Motor neuron (in vitro differentiated cells): ENCODE measurements around the gene AGAP1. TPM values are rescaled to one million over a fixed set of nuclear protein-coding genes. Genes with fewer than 3 reads are reported as not detected.

Experiments
- ATAC-seq, 8 experiments: fragments of 200-7000 bp; cut with Tn5 transposase; replicated peaks in 6 of 8; 2 replicates each; pipeline ENCODE4 v1.8.0; 2021; ENCODE audit warnings: mild to moderate bottlenecking in 8 of 8, moderate library complexity in 8 of 8
- H3K27ac ChIP-seq, 2 donors: fragments of 250-450 bp; sonication (Bioruptor Pico); 2 replicates each; pipeline ENCODE4 v1.9.0; 2021; ENCODE audit warnings: antibody characterized with exemption in 2 of 2, mild to moderate bottlenecking in 2 of 2, moderate library complexity in 1 of 2
- H3K4me1 ChIP-seq, 2 donors: fragments of 250-450 bp; sonication (Bioruptor Pico); replicated peaks in 1 of 2; 2 replicates each; pipeline ENCODE4 v1.6.1; 2021; ENCODE audit warnings: antibody characterized with exemption in 2 of 2, mild to moderate bottlenecking in 2 of 2, moderate library complexity in 1 of 2
- H3K4me3 ChIP-seq, 5 donors: fragments of 250-450 bp; sonication (Bioruptor Pico); 2 replicates each; pipeline ENCODE4 v1.9.0; 2021; ENCODE audit warnings: antibody characterized with exemption in 5 of 5, mild to moderate bottlenecking in 5 of 5, moderate library complexity in 4 of 5
- WGBS, 10 experiments: fragments of 450-650 bp; shearing (Covaris generic); methylation state at CpG; one replicate each; pipeline ENCODE4 v1.0.0; 2022; 5-methylcytosine and 5-hydroxymethylcytosine counted together
- in situ Hi-C, 9 experiments: fragments of 400-800 bp; cut with MboI; loops; one replicate each; pipeline ENCODE4 v1.15.0; 2021; ENCODE audit warnings: low sequenced_read_pairs in 9 of 9, low pct_unique_long_range_greater_than_20kb in 2 of 9; ENCODE audit not compliant: unreplicated experiment in 9 of 9
- total RNA-seq, 8 experiments: library from RNA; unstranded; fragments of 300-600 nt; gene quantifications; 2 replicates each; pipeline versions ENCODE4 v1.2.3 to v1.2.4, GENCODE V29; 2022

The AGAP1 gene
- total RNA-seq, 8 experiments from 2014 or later: 5.9 to 51.1 (median 34.3) TPM

DNA sequence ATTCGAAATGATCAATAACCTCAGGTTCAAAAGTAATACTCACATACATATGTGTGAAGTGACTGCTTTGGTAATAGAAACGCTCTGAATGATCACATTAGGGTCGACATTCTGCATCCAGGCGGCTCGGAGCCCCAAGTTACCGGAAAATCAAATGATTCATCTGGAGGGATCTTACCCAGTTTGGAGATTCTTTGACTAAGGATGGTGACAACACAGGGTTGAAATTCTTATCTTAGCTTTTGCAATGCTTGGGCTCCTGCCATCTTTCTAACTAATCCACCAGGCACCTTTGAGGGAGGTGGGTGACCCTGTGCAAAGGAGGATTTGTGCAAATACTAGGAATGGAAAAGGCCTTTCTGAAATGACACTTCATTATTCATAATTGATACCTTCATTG, 663.5 kb downstream of the AGAP1 start:
- H3K27ac ChIP-seq: no peak overlapping the region
- no peak for ATAC-seq
- 43 to 100% (median 87%) methylated on average over 1 to 6 of the region's 6 CpGs; no CpG with 5 or more reads in 2 of the 10 experiments for WGBS, 10 experiments
- H3K4me1 ChIP-seq: peaks cover 36 to 39% of the 10 kb centered on the region in 2 donors
- in situ Hi-C loops: no loop called here
- H3K4me3 ChIP-seq: no peak overlapping the region

DNA sequence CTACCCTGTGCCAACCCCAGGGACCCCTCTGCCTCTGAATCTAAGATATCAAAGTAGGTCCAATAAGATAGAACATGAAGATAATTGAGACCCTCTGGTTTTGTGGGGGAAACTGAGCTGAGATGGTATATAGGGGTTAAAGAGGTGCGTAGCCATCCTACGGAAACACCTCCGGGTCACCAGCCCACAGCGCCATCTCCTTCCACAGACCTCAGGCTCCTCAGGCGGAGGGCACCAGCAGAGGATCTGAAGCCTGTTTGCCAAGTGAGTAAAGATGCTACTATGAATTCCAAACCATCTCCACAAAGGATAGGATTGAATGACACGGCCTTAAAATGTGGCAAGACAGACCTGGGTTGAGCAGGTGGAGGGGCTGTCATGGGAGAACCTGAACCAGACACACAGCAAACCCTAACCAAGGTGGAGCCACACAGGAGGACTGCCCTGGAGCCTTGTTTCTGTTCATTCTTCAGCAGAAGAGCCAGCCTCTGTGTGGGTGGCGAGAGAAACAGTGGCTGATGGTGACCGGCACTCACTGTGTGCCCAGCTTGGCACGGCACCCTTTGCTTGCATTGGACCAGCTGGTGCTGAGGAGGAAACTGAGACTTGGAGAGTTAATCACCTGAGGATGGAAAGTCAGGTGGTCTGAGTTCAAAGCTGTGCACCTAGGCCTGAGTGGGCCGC, 664.1 kb downstream of the AGAP1 start:
- no peak overlapping the region for H3K4me3 ChIP-seq
- peaks cover 40 to 43% of the 10 kb centered on the region in 2 donors for H3K4me1 ChIP-seq
- no peak for ATAC-seq
- 70 to 100% (median 94%) methylated on average over 1 to 7 of the region's 10 CpGs; no CpG with 5 or more reads in 2 of the 10 experiments for WGBS, 10 experiments
- no peak overlapping the region for H3K27ac ChIP-seq
- in situ Hi-C loops: no loop called here

DNA sequence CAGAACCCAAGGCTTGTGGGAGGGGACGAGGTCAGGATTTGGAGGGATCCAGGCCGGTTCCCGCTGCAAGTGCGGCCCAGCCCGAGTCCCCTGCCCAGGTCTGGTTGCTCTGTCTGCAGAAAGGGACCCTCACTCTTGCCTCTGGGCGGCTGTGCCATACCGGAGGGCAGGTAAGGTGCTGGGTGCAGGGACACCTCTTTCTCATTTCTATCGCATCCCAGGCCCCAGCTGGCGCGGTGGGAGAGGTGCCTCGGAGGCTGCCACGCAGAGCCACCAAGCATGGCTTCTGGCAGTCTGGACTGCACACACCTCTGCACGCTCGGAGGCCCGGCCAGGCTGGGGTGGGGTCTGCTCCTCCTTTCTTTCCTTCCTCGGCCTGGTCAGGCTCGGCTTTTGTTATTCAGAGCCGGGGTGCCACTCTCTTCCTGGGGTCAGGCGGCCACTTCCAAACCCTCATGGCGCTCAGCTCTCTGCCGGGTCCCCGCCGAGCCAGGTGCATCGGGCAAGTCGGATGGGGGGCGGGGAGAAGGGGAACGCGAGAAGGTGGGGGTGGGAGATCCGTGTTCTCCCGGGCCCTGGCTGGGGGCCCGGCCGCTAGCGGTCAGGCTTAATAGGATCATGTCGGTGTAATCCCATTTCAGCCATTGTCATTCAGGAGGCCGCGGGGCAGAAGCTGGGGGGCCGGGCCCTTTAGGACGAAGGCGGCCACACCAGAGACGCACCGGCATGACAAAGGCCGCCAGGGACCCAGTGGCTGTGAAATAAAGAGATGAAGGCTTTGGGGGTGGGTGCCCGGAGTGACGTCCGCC, 665.3 kb downstream of the AGAP1 start:
- no peak for ATAC-seq
- H3K27ac ChIP-seq: no peak overlapping the region
- in situ Hi-C loops: no loop called here
- 33 to 73% (median 53%) methylated on average over 2 to 7 of the region's 45 CpGs; no CpG with 5 or more reads in 6 of the 10 experiments for WGBS, 10 experiments
- no peak overlapping the region for H3K4me3 ChIP-seq
- peaks cover 52 to 55% of the 10 kb centered on the region in 2 donors for H3K4me1 ChIP-seq

DNA sequence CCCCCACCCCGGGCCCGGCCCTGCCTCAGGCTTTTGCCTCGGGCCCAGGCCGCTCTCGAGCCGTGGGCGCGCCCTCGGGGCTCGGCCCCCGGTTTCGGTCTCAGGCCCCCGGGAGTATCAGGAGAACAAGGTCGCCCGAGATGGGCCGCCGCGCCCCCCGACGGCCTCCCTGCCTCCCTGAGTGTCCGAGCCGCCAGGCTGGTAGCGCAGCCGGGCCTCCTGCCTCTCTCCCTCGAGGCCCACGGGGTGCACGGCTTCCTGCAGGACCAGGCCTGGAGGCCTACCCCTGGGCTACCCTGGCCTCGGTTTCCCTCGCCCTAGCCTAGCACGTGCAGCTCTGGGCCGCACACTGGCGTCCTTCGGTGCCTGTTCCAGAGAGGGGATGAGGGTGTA, 665.9 kb downstream of the AGAP1 start:
- in situ Hi-C loops: no loop called here

DNA sequence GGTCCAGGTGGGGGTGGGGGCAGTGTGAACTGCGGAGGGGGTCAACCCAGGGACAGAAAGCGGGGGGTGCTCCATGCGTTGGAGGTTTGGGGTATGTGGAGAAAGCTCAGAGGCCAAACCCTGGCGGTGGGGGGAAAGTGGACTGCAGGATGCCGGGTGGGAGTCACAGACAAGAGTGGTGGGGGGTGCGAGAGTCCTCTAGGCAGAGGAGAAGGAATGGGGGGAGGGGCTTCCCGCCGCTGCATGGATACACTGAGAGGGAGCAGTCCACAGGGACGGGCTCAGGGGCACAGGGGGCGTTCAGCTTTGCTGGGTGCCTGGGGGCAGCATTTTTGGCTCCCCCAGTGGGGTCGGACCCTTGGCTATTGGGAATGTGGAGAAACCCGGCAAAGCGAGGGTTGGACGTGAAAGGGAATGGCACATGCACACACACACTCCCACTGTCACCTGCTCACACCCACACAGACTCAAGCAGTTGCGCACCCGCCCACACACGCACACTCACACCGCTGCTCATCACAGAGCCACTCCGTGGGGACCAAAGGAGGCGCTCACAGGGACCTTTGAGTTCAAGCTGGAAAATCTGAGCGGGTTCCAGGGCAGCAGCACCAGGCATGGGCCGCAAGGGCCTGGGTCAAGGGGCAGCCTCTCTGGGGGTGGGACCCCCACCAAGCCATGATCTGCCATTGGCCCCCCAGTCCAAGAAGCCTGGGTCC, 666.7 kb downstream of the AGAP1 start:
- Histone ChIP-seq H3K4me1 (peaks cover 62 to 65% of the 10 kb centered on the region in 2 donors), H3K27ac (peak overlapping the region in 1 of 2 donors; percentile 17), H3K4me3 (no peak overlapping the region)
- no peak for ATAC-seq
- in situ Hi-C loops: no loop called here
- WGBS, 10 experiments: 0 to 100% methylated on average over 1 to 2 of the region's 22 CpGs; no CpG with 5 or more reads in 8 of the 10 experiments

More for the DNA sequence above, 665.9 kb downstream of the AGAP1 start:
- Histone ChIP-seq H3K4me3 (no peak overlapping the region), H3K4me1 (peaks cover 56 to 59% of the 10 kb centered on the region in 2 donors), H3K27ac (no peak overlapping the region)
- ATAC-seq: no peak
- WGBS, 10 experiments: no CpG with 5 or more reads among the region's 33 CpGs

DNA sequence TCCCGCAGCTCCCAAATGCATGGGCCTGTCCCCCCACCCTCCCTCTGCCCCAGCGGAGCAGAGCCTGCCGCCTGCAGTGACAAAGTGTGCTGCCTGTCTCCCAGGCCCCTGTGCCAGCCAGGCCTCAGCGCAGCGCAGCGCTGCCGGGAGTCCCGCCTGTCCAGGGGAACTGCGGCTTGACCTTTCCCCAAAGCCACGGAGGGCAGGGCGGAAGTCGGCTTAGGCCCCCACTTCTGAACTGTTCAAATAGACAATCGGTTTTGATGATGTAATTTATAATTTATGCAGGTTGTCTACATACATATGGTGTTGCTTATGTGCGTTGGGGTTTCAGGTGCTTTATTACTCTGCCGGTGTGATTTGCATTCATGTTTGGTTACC, 667.2 kb downstream of the AGAP1 start:
- ATAC-seq: no peak
- no peak overlapping the region for H3K4me3 ChIP-seq
- WGBS, 10 experiments: 38 to 80% (median 50%) methylated on average over 1 to 14 of the region's 15 CpGs; no CpG with 5 or more reads in 6 of the 10 experiments
- H3K4me1 ChIP-seq: peaks cover 65% of the 10 kb centered on the region in 2 donors
- H3K27ac ChIP-seq: peak overlapping the region in 1 of 2 donors; percentile 66
- in situ Hi-C loops: no loop called here

DNA sequence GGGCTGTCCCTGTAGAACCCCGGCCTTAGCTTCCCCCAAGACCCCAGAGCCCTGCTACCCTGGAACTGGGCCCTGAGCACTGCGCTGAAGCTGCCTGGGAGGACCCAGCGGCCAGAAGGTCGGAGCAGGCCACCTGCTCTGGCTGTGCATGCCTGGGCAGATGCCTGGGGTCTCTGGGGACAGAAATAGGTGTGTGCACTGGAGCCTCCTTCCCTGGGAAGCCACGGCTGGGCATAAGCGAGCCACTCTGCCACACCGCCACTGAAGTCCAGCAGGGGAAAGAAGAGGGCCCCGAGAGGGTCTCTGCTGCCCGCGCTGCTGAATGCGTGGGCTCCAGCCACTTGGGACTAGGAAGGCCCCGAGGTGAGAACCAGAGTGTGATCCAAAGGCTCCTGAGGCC, 667.7 kb downstream of the AGAP1 start:
- Histone ChIP-seq H3K4me1 (peaks cover 65% of the 10 kb centered on the region in 2 donors), H3K4me3 (no peak overlapping the region), H3K27ac (peak overlapping the region; percentile 6 to 66)
- in situ Hi-C loops: no loop called here
- WGBS, 10 experiments: 0 to 81% (median 70%) methylated on average over 1 to 11 of the region's 12 CpGs; no CpG with 5 or more reads in 4 of the 10 experiments
- no peak for ATAC-seq

DNA sequence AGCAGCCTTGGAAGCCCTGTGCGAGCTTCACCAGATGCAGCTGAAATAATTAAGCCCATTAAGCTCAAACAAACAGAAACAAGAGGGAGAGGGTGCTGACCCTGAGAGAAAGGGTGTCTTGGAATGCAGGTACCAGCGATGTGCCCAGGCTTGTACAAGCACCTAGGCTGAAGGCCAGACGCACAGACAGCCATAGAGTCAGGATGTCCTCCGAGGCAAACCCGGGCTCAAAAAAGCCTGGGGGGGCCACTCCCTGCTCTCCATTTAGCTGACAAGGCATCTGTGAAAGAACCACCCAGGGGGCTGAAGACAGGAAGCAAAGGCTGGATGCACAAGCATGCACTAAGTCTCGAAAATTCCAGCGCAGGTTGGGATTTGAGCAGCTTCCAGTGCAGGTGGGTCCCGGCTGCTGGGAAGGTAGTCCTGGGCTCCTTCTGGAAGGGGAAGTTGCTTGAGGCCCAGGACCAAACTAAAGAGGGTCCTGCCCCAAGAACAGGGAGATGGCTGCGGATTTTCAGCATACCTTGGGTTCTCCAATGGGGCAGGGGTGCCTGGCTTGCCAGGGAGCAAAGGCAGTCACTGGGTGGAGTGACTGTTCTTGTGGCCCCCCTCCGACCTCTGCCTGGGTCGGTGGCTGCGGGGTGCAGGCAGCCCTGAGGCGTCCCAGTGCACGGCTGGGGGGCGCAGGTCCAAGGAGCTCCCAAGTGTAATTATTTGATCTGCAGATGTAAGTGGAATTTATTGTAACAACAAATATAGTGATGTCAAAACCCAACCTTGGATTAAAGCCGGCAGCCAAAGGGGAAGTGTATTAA, 668.4 kb downstream of the AGAP1 start:
- Histone ChIP-seq H3K4me1 (peaks cover 62 to 63% of the 10 kb centered on the region in 2 donors), H3K27ac (peak overlapping the region; percentile 6 to 66), H3K4me3 (no peak overlapping the region)
- 17 to 74% (median 64%) methylated on average over 3 to 12 of the region's 16 CpGs; no CpG with 5 or more reads in 3 of the 10 experiments for WGBS, 10 experiments
- in situ Hi-C loops: no loop called here
- ATAC-seq: peak in 1 of 8 experiments; percentile 5

DNA sequence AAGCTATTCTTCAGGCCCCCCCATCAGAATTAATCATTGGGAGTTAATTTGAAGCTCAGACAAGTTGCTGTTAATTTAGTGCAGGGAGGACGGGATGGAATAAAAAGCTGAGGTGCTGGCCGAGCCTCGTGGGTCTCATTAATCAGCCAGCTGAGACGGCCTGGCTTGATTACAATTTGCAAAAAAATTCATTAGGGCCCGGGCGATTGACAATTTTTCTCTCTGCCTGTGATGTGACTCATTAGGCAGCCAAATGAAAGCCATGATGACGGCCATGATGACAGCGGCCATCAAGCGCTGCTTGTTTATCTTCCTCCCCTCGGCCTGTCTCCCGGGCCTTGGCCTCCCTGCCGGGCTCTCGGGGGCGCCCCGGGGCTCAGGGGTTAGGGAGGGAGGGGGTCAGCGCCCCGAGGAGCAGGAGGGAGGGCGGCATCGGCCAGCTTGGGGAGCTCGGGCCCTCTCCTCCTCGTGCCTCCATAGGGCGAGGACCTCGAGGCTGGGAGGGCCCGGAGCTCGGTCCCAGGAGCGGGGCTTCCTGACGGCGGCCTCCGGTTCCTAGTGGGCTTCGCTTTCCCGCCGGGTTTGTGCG, 669.1 kb downstream of the AGAP1 start:
- H3K4me1 ChIP-seq: peaks cover 62 to 63% of the 10 kb centered on the region in 2 donors
- in situ Hi-C loops: no loop called here
- ATAC-seq: peak in 5 of 8 experiments; percentile 39 to 63 (median 58)
- WGBS, 10 experiments: 7 to 53% (median 17%) methylated on average over 1 to 10 of the region's 33 CpGs; no CpG with 5 or more reads in 2 of the 10 experiments
- no peak overlapping the region for H3K4me3 ChIP-seq
- peak overlapping the region; percentile 63 to 86 for H3K27ac ChIP-seq

DNA sequence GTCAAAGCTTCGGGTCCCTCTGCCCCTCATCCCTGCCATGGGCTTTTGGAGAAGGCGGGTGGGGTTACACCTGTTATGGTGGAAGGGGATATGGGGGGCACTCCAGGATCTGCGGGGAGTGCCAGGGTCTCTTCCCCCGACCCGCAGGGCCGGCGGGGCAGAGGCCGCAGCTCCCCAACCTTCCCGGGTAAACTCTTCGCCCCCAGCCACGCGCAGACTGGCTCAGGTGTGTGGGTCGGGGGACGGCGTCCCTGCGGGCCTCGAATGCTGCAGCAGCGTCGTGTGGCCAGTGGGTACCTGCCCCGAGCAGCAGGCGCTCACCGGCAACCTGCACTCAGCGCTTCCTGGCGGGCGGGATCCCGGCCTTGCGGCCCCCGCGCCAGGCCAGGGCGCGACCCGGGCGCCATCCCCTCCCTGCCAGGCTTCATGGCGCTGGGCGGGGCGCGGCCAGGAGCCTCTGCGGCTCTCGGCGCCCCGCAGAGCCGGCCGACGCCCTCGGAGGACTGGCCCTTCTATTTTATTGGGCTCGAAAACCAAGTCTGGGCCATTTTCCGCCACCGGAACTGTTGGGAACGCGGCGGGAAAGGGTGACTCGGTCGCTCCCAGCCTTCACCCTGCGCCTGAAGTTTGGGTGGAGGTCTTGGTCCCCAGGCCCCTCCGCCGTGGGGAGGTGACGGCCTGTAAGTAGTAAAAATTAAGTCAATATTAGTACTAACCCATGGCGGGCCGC, 669.8 kb downstream of the AGAP1 start:
- peak overlapping the region; percentile 63 to 86 for H3K27ac ChIP-seq
- peaks cover 61 to 63% of the 10 kb centered on the region in 2 donors for H3K4me1 ChIP-seq
- 14 to 54% (median 31%) methylated on average over 6 to 16 of the region's 59 CpGs; no CpG with 5 or more reads in 7 of the 10 experiments for WGBS, 10 experiments
- no peak for ATAC-seq
- in situ Hi-C loops: no loop called here
- peak overlapping the region; percentile 22 to 55 (median 45) for H3K4me3 ChIP-seq

DNA sequence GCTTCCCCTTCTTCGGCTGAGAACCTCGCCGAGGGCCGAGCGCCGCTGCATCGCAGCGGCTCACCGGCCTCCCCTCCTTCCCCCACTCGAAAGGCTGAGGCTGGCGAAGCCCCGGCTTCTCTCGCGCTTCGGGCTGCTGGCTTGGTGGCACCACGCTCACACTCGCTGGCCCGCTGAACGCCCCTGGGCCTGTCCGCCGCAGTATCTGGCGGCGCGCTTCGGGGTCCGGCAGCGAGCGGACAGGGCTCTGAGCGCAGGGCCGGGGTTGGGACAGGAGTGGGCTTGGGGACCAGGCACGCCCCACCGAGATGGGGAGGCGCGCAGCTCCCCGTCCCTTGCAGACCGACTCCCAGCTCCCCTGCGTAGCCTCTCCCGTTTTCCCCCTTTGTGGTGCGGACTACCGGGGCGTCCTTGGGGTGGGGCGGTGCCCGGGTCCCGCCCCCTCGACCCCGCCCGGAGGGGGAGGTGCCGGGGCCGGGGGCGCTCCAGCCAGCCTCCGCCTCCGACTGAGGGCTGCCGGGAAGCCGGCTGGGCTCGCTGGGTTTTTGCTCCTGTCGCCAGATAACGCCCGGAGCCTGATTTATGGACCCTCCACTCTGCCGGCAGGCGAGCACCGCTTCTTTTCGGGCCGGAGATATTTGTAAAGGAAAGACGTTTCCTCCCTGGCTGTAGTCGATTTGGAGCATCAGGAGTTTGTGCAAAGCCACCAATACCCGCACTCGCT, 670.5 kb downstream of the AGAP1 start:
- 0 to 17% (median 0%) methylated on average over 1 to 34 of the region's 67 CpGs; no CpG with 5 or more reads in 4 of the 10 experiments for WGBS, 10 experiments
- peaks cover 54 to 57% of the 10 kb centered on the region in 2 donors for H3K4me1 ChIP-seq

More for the DNA sequence above, 670.5 kb downstream of the AGAP1 start:
- Histone ChIP-seq H3K27ac (peak overlapping the region; percentile 63 to 86), H3K4me3 (peak overlapping the region; percentile 22 to 55 (median 45))
- in situ Hi-C loops: no loop called here
- ATAC-seq: peak in 5 of 8 experiments; percentile 15 to 39 (median 33)
